Measurements from ENCODE around the gene NTHL1.

Gene NTHL1

DNA sequence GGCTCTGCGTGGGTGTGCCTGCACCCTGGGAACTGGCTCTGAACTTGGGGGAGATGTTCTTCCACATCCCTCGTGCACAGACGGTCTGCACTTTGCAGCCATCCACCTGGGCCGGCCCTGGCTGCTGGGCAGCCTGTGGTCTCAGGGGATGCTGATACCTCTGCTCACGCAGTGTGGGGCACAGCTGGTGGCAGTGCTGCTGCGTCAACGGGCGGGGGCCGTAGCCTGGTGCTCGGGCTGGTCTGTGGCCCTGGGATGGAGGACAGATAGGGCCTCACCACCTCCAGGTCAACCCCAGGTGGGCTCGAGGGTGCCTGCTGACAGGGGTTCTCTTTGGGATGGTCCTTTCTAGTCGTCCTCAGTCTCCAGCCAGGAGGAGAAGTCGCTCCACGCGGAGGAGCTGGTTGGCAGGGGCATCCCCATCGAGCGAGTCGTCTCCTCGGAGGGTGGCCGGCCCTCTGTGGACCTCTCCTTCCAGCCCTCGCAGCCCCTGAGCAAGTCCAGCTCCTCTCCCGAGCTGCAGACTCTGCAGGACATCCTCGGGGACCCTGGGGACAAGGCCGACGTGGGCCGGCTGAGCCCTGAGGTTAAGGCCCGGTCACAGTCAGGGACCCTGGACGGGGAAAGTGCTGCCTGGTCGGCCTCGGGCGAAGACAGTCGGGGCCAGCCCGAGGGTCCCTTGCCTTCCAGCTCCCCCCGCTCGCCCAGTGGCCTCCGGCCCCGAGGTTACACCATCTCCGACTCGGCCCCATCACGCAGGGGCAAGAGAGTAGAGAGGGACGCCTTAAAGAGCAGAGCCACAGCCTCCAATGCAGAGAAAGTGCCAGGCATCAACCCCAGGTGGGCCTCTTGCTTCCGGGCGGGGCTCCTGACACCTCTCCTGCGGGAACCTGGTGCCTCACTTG, 36.5 kb upstream of the NTHL1 start:
- no peak for DNase-seq

DNA sequence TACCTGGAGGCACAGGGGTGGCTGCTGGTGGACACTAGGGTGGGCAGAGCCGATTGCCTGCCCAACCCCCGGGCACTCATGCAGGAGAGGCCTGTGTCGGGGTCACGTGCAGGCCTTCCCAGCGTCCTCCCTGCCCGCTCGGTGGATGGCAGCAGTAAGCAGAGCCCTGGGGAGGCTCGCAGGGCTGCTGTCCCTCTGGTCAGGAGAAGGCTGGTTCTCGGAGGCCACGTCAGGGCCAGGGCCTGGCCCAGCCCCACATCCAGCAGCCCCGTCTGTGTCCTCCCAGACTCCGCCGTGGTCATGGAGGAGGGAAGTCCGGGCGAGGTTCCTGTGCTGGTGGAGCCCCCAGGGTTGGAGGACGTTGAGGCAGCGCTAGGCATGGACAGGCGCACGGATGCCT, 35.8 kb upstream of the NTHL1 start:
- DNase-seq = no peak

GRCh38 chr16:2082983-2083364, 35.3 kb upstream of the NTHL1 start:
- DNase-seq = no peak

GRCh38 chr16:2082171-2082982, 34.7 kb upstream of the NTHL1 start:
- peak; percentile 94 for DNase-seq

GRCh38 chr16:2081201-2082084, 33.8 kb upstream of the NTHL1 start:
- DNase-seq = peak; percentile 4

DNA sequence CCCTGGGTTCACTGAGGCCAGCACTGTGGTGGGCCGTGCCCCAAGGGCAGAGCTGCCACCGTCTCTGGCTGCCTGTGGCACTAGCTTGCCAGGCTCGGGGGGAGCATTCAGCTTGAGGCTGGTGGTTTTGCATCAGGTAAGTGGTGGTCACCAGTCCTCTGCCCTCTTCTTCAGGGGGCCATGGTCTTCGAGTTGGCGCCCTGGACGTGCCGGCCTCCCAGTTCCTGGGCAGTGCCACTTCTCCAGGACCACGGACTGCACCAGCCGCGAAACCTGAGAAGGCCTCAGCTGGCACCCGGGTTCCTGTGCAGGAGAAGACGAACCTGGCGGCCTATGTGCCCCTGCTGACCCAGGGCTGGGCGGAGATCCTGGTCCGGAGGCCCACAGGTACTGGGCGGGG, 32.4 kb upstream of the NTHL1 start:
- DNase-seq = no peak

DNA sequence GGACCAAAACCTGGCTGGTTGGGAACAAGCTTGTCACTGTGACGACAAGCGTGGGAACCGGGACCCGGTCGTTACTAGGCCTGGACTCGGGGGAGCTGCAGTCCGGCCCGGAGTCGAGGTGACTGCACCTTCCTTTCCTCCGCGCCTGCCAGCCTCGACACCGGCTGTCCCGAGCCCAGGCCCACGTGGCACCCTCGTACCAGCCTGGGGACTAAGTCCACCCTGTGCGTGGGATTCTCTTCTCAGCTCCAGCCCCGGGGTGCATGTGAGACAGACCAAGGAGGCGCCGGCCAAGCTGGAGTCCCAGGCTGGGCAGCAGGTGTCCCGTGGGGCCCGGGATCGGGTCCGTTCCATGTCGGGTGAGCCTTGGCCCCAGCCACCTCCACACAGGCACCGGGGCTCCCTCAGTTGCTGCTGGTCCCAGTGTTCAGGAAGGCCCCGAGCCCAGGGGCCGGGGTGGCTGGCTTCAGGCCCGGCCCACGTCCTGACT, 31.7 kb upstream of the NTHL1 start:
- no peak for DNase-seq

GRCh38 chr16:2078691-2079090, 31.1 kb upstream of the NTHL1 start:
- DNase-seq = no peak

DNA sequence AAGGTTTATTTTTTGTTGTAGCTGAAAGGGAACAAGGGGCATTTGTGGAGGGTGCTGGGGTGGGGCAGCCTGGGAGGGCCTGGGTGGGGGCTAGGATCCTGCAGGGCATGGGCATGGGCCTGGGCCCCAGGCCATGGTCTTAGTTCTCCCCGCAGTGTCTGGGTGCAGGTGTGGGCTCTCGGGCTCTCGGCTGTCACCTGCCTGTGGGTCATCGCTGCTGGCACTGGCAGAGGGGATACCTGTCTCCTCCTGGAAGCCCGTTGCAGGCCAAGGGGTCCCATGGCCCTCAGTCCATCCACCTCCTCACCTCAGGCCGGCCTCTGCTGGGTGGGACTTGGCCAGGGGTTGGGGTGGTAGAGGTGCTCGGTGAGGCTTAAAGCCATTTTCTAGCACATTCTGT, 30.5 kb upstream of the NTHL1 start:
- DNase-seq = no peak

GRCh38 chr16:2077696-2078095, 30.1 kb upstream of the NTHL1 start:
- no peak for DNase-seq

DNA sequence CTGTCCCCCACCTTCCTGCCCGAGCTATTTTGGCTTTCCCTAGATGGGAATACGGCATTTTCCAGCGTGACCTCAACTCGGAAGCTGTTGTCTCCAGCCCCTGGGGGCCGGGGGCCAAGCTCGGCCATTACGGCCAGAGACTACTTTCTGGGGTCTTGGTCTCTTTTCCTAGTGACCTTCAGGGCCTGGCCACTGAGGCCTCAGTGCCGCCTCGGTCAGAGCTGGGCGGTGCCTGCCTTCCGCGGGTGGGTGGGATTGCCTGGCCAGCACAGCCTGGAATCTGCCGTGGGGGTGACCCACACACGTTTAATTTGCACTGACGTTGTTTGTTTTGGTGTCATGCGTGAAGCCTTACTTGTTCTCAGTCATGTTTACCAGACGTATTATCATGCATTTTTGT, 29.4 kb upstream of the NTHL1 start:
- DNase-seq = no peak

DNA sequence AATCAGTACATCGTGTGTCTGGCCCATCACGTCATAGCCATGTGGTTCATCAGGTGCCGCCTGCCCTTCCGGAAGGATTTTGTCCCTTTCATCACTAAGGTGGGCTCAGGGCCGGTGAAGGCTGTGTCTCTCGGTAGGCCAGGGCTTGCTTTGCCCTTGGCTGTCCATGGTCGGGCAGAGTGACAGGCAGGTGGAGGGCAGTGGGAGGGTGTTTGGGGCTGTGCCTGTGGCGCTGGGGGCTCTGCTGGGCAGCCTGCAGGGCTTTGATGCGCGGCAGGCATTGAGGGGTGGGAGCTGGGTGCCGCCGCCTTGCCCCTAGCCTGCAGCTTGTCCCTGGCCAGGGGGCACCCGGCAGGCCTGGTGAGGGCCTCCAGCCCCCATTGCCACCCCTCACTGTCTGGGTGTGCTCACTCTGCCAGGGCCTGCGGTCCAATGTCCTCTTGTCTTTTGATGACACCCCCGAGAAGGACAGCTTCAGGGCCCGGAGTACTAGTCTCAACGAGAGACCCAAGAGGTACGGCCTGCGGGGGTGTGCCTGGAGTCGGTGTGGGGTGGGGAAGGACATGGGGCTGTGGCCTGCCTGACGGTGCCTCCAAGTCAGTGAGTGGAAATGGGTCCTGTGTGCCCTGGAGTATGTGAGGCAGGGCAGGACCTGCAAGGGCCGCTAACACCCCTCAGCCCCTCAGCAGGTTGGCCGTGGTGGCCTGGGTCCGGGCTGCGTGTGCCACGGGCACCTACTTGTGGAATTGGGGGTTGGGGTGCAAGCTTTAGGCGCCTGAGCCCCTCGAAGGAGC, 28.6 kb upstream of the NTHL1 start:
- DNase-seq = no peak

DNA sequence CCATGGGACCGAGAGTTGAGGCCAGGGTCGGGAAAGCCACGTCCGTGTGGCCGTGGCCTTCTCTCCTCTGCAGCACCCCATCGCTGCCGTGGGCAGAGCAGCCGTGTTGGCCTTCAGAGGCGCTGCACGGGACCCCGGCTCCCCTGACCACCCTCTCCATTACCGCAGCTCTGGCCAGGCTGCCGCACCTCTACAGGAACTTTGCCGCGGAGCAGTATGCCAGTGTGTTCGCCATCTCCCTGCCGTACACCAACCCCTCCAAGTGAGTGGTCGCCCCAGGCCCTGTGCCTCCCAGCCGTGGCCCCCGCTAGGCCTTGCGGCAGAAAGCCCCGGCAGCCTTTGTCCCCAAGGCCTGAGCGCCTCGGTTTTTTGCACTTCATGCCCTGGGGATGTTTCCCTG, 28.0 kb upstream of the NTHL1 start:
- DNase-seq = no peak

DNA sequence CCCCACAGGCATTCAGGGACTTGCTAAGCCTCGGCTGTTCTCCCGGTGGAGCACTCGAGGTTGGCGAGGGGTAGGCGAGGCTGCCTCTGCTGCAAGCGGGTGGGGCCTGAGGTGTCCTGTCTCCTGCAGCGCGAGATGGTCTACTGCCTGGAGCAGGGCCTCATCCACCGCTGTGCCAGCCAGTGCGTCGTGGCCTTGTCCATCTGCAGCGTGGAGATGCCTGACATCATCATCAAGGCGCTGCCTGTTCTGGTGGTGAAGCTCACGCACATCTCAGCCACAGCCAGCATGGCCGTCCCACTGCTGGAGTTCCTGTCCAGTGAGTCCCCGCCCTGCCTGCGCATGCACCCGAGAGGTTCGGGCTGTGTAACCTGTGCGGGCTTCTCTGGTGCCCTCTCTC, 26.4 kb upstream of the NTHL1 start:
- no peak for DNase-seq

- no peak for DNase-seq
Measured at GRCh38 chr16:2072926-2073325, 25.3 kb upstream of the NTHL1 start.

GRCh38 chr16:2071454-2072202, 24.0 kb upstream of the NTHL1 start:
- no peak for DNase-seq

- DNase-seq = peak; percentile 4
Measured at GRCh38 chr16:2070576-2071453, 23.2 kb upstream of the NTHL1 start.

DNA sequence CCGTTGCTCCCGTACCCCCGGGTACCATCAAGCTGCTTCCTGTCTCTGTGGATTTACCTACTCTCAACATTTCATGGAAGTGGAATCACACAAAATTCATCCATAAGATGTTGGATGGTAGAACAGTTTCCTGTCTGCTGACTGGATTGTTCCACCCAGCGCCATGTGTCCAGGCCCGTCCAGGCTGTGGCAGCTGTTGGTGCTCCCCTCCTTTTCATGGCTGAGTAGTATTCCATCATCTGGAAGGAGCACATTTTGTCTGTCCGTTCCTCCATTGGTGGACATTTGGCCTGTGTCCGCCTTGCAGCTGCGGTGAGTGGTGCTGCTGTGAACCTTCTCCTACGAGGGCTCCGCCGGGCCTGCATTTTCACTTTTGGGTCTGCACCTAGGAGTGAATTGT, 18.5 kb upstream of the NTHL1 start:
- DNase-seq = no peak

DNA sequence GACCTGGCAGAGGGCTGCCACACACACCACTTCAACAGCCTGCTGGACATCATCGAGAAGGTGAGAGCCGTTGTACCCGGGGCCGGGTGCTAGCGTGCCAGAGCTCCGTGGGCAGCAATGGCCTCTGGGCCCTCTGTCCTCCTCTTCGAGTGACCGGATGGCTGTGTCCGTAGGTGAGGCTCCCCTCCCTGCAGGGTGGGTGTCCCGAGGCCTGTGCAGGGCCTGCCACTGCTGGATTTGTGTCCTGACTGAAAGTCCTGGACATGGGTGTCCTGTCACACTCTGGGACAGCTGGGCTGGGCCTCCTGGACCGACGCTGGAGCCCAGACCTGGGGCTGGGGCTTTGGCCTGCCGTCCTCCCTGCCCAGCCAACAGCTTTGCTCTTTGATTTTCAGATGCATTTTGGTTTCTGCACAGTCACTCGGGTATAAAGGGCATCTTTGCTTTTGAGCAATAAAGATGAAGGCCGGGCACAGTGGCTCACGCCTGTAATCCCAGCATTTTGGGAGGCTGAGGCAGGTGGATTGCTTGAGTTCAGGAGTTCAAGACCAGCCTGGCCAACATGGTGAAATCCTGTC, 16.8 kb upstream of the NTHL1 start:
- DNase-seq = no peak

GRCh38 chr16:2063861-2064260, 16.2 kb upstream of the NTHL1 start:
- DNase-seq = no peak
